DND-41 (cell line): Measurements from ENCODE around the gene HOXA5.

Experiments
- ATAC-seq: fragments of 200-7000 bp; cut with Tn5 transposase; 3 replicates; pipeline ENCODE4 v1.9.1; 2021; ENCODE audit warnings: low read depth; ENCODE audit not compliant: insufficient read depth
- DNase-seq: peaks from one replicate; pipeline ENCODE4 v3.0.0-alpha.2; 2020
- H2AFZ ChIP-seq: 2 replicates; pipeline ENCODE4 v1.6.0; 2012; ENCODE audit warnings: low read depth, low read length
- H3K27ac ChIP-seq: 2 replicates; pipeline ENCODE4 v1.5.1; 2012; ENCODE audit warnings: low read length, inconsistent platforms
- H3K27me3 ChIP-seq: fragments of 200-600 bp; sonication (generic); 2 replicates; pipeline ENCODE4 v1.6.0; 2012; ENCODE audit warnings: low read length, mild to moderate bottlenecking, inconsistent platforms; ENCODE audit not compliant: insufficient read depth, poor library complexity
- H3K36me3 ChIP-seq: 2 replicates; pipeline ENCODE4 v1.5.1; 2012; ENCODE audit warnings: low read length, inconsistent platforms; ENCODE audit not compliant: insufficient read depth
- H3K4me1 ChIP-seq: 2 replicates; pipeline ENCODE4 v1.5.1; 2012; ENCODE audit warnings: mild to moderate bottlenecking, low read length; ENCODE audit not compliant: insufficient read depth
- H3K4me2 ChIP-seq: 2 replicates; pipeline ENCODE4 v1.6.0; 2012; ENCODE audit warnings: mild to moderate bottlenecking, moderate library complexity, low read length, inconsistent platforms; ENCODE audit not compliant: insufficient read depth
- H3K4me3 ChIP-seq, 2 experiments: fragments of 200-600 bp in 1 of 2; shearing (Covaris generic) in 1 of 2; 2 replicates each; pipeline ENCODE4 v1.5.1; 2012 to 2016; ENCODE audit warnings: inconsistent platforms in 2 of 2, low read length in 2 of 2, mild to moderate bottlenecking in 2 of 2, low read depth in 1 of 2, moderate library complexity in 1 of 2
- H3K79me2 ChIP-seq: 2 replicates; pipeline ENCODE4 v1.6.0; 2012; ENCODE audit warnings: low read length, inconsistent platforms; ENCODE audit not compliant: insufficient read depth
- H3K9ac ChIP-seq: 2 replicates; pipeline ENCODE4 v1.6.0; 2012; ENCODE audit warnings: low read depth, mild to moderate bottlenecking, inconsistent platforms, low read length, moderate library complexity
- H3K9me3 ChIP-seq: 2 replicates; pipeline ENCODE4 v1.5.1; 2012; ENCODE audit warnings: low read length, moderate library complexity, mild to moderate bottlenecking, inconsistent platforms; ENCODE audit not compliant: insufficient read depth, severe bottlenecking
- H4K20me1 ChIP-seq: 2 replicates; pipeline ENCODE4 v1.6.0; 2012; ENCODE audit warnings: low read length; ENCODE audit not compliant: insufficient read depth
- CTCF ChIP-seq: IDR thresholded peaks from 2 replicates; pipeline ENCODE4 v1.5.1; 2012; ENCODE audit warnings: borderline replicate concordance, low read length, moderate library complexity, mild to moderate bottlenecking; ENCODE audit not compliant: poor library complexity, severe bottlenecking; ENCODE audit errors: extremely low read depth
- EZH2 ChIP-seq: IDR thresholded peaks from 3 replicates; pipeline ENCODE4 v1.6.1; 2012; ENCODE audit warnings: borderline replicate concordance, low read depth, mild to moderate bottlenecking, moderate library complexity, low read length, inconsistent platforms; ENCODE audit not compliant: severe bottlenecking

HOXA5 gene

GRCh38 chr7:27168265-27168947 lies 24.9 kb upstream of the HOXA5 start:
- Histone ChIP-seq H3K79me2 (no peaks in the 10 kb centered on the region), H4K20me1 (no peaks in the 10 kb centered on the region), H3K9ac (no peak overlapping the region), H3K27ac (no peak overlapping the region), H3K36me3 (no peaks in the 10 kb centered on the region), H2AFZ (no peak overlapping the region), H3K9me3 (no peaks in the 10 kb centered on the region), H3K4me3 (no peak overlapping the region), H3K4me2 (no peak overlapping the region), H3K4me1 (no peaks in the 10 kb centered on the region), H3K27me3 (peaks cover 7% of the 10 kb centered on the region)
- ATAC-seq (no peak), DNase-seq (no peak)
- TF ChIP-seq CTCF (no peak), EZH2 (no peak)

- Histone ChIP-seq H3K27ac (no peak overlapping the region), H3K4me2 (no peak overlapping the region), H3K4me3 (no peak overlapping the region), H3K9ac (no peak overlapping the region), H2AFZ (no peak overlapping the region), H3K36me3 (no peaks in the 10 kb centered on the region), H3K9me3 (no peaks in the 10 kb centered on the region), H3K79me2 (no peaks in the 10 kb centered on the region), H3K4me1 (no peaks in the 10 kb centered on the region), H3K27me3 (peaks cover 7% of the 10 kb centered on the region), H4K20me1 (no peaks in the 10 kb centered on the region)
- TF ChIP-seq CTCF (no peak), EZH2 (no peak)
- no peak for ATAC-seq
- no peak for DNase-seq
These were observed 24.4 kb upstream of the HOXA5 start for GRCh38 chr7:27167916-27168264.

- ATAC-seq = no peak
- H4K20me1 ChIP-seq = no peaks in the 10 kb centered on the region
- no peak overlapping the region for H3K4me3 ChIP-seq
- H3K27ac ChIP-seq = no peak overlapping the region
- H3K79me2 ChIP-seq = no peaks in the 10 kb centered on the region
- H3K9ac ChIP-seq = no peak overlapping the region
- H3K4me1 ChIP-seq = no peaks in the 10 kb centered on the region
- no peak for DNase-seq
- no peak for TF ChIP-seq EZH2
- no peak for TF ChIP-seq CTCF
- no peaks in the 10 kb centered on the region for H3K9me3 ChIP-seq
- peaks cover 7% of the 10 kb centered on the region for H3K27me3 ChIP-seq
- H3K36me3 ChIP-seq = no peaks in the 10 kb centered on the region
- no peak overlapping the region for H3K4me2 ChIP-seq
- H2AFZ ChIP-seq = no peak overlapping the region
These were observed 23.3 kb upstream of the HOXA5 start for GRCh38 chr7:27166531-27167505.
